ENCODE data around the gene MTCL3.

The MTCL3 gene

DNA sequence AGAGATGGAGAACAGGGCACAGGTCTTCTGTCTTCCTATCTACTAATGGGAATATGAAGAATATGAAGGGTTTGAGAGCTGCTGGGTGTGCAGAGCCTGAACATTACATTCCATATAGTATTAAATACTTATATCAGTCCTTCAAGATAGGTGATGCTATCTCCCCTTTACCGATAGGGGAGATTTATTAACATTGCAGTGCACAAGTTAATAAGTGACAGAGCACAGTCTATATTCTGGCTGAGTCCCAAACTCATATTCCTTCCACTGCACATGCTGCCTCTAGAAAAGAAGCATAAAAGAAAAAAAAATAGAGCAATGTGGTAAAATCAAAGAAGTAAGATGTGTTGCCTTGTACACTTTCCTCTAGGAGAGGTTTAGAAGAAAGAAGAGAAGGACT is 41.5 kb downstream of the MTCL3 start:
- DNase-seq (ENCODE audit: low read depth): no peak

DNA sequence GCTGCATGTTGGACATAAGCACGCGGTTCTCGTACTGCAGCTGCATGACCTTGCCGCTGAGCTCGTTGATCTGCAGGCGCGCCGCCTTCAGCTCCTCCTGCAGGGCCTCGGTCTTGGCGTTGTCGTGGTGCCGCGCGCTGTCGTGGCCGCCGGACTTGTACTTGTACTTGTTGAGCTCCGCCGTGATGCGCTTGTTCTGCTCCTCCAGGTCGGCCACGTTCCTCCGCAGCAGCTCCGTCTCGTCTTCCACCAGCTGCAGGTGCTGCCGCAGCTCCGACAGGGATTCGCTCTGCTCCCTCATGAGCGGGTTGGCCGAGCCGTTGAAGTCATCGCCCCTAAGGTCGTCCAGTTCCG is 43.3 kb downstream of the MTCL3 start:
- TF ChIP-seq, protein P1, sequence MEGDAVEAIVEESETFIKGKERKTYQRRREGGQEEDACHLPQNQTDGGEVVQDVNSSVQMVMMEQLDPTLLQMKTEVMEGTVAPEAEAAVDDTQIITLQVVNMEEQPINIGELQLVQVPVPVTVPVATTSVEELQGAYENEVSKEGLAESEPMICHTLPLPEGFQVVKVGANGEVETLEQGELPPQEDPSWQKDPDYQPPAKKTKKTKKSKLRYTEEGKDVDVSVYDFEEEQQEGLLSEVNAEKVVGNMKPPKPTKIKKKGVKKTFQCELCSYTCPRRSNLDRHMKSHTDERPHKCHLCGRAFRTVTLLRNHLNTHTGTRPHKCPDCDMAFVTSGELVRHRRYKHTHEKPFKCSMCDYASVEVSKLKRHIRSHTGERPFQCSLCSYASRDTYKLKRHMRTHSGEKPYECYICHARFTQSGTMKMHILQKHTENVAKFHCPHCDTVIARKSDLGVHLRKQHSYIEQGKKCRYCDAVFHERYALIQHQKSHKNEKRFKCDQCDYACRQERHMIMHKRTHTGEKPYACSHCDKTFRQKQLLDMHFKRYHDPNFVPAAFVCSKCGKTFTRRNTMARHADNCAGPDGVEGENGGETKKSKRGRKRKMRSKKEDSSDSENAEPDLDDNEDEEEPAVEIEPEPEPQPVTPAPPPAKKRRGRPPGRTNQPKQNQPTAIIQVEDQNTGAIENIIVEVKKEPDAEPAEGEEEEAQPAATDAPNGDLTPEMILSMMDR (IDR thresholded peaks at IDR 0.05; ENCODE audit: low read depth, low read length, missing control alignments): no peak
- H3K4me3 ChIP-seq (ENCODE audit: low read depth, low read length): no peak overlapping the region
- no peak for DNase-seq (ENCODE audit: low read depth)
- in situ Hi-C loops (cut with HindIII; ENCODE audit: low sequenced_read_pairs): no loop called here

More for the DNA sequence above, 41.5 kb downstream of the MTCL3 start:
- H3K4me3 ChIP-seq (ENCODE audit: low read depth, low read length): no peak overlapping the region
- TF ChIP-seq, protein P1 (IDR thresholded peaks at IDR 0.05; ENCODE audit: low read depth, low read length, missing control alignments): no peak
- in situ Hi-C loops (cut with HindIII; ENCODE audit: low sequenced_read_pairs): no loop called here

DNA sequence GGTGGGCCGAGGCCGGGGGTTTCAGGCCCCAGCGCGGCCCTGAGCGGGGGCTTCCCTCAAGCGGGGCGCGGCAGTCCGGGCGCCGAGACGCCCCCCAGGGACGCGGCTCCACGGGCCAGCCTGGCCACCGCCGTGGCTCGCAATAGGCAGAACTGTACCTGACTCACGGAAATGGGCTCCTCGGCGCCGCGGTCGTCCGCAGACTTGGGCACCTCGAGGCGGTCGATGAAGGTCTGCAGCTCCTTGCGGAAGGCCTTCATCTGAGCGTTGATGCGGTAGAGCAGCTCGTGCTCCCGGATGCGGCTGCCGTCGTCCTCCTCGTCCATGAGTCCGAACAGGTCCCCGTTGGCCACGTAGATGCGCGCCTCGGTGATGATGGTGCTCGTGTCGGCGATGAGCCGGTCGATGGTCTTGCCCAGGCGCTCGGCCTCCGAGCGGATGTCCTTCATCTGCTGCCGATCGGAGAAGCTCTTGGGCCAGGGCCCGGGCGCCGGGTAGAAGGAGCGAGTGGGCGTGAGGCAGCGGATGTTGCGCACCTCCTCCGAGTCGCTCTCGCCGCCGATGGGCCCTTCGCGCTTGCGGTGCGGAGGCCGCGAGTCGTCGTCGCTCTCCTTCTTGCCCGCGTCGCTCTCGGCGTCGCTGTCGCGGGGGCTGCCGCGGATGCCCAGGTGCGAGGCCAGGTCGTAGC is 43.9 kb downstream of the MTCL3 start:
- in situ Hi-C loops (cut with HindIII; ENCODE audit: low sequenced_read_pairs): no loop called here
- DNase-seq (ENCODE audit: low read depth): no peak
- TF ChIP-seq, protein P1 (IDR thresholded peaks at IDR 0.05; ENCODE audit: low read depth, low read length, missing control alignments): no peak
- no peak overlapping the region for H3K4me3 ChIP-seq (ENCODE audit: low read depth, low read length)

DNA sequence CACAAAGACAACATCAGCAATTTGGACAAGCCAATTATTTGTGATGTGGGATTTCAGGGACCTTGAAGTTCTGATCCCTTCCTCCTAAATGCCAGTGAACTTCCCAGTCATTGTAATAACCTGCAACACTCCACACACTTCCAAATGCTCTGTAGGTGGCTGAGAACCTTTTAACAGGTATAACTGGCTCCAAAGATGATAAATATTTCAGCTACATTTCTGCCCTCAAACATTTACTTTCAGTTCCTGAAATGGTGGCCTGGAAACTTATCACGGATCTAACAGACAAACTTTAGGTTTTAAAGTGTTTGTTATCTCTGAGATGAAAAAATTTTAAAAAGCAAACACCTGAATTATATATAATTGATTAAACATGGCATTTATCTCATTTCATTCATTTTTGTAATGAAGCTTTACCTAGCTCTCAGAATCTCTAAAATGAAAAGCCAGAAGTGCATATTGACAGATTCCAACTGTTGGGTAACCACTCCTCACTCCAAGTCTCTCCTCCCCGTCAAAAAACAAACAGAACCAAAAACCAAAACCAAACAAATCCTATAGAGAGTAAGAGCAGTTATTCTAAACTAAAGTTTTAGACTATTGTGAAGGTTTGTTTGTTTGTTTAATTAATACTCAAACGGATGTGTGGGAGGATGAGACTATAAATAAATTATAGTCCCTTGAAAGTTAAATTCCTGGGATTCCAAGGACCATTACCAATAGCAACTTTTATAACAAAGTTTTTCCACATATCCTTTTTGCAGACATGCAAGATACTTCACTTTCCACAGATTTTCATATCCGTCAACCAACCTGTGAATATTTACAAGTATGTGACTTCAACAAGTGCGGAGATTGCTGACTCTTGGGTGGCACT is 47.5 kb downstream of the MTCL3 start:
- in situ Hi-C loops (cut with HindIII; ENCODE audit: low sequenced_read_pairs): no loop called here
- no peak for DNase-seq (ENCODE audit: low read depth)
- no peak overlapping the region for H3K4me3 ChIP-seq (ENCODE audit: low read depth, low read length)
- TF ChIP-seq, protein P1 (IDR thresholded peaks at IDR 0.05; ENCODE audit: low read depth, low read length, missing control alignments): no peak

DNA sequence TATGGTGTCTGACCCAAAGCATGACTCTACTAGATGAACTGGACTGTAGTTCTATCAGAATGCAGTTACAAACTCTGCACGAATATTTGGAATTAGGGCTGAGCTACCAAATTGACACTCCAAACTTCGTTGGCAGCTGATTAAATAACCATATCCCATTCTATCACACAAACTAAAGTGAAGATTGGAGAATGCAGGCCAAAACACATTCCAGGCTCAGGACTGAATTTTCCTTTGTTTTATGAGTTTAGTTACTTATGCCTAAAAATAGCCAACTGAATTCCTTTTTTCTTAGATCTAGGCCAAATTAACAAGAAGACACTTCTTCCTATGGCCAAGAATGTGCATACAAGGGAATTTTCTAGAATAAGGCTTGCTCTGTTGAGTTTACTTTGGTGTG is 50.2 kb downstream of the MTCL3 start:
- DNase-seq (ENCODE audit: low read depth): no peak
- TF ChIP-seq, protein P1 (IDR thresholded peaks at IDR 0.05; ENCODE audit: low read depth, low read length, missing control alignments): no peak
- in situ Hi-C loops (cut with HindIII; ENCODE audit: low sequenced_read_pairs): no loop called here
- H3K4me3 ChIP-seq (ENCODE audit: low read depth, low read length): no peak overlapping the region

DNA sequence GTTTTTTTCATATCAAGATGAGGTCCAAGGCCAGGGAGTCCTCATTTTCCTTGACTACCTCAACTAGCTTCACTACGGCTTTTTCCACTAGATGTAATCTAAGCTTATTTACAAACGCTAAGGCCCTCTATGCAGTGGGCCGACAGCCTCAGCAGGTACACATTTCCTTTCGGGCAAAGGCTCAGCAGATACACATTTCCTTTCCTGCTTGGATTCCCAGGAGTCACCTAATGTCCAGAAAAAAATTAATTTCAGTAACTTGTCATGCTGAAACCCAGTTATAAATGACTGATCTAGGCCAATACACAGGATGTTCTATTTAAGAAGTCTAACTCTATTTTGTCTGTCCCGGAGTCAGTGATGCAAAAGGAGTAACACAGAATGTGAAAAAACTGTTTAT is 52.7 kb downstream of the MTCL3 start:
- TF ChIP-seq, protein P1 (IDR thresholded peaks at IDR 0.05; ENCODE audit: low read depth, low read length, missing control alignments): no peak
- DNase-seq (ENCODE audit: low read depth): no peak
- in situ Hi-C loops (cut with HindIII; ENCODE audit: low sequenced_read_pairs): no loop called here
- H3K4me3 ChIP-seq (ENCODE audit: low read depth, low read length): no peak overlapping the region
